Measurements from ENCODE around the gene SH3GL1.

- TF ChIP-seq POLR2AphosphoS5 (IDR thresholded peaks at IDR 0.05; ENCODE audit: borderline replicate concordance, low read depth, low read length) (peak; percentile 80; the same call in 1 of the 2 replicates), EZH2 (IDR thresholded peaks at IDR 0.05) (no peak), FOXP2 (optimal IDR thresholded peaks at IDR 0.05; ENCODE audit: control extremely low read depth, extremely low read length, insufficient read depth) (no peak)
Measured at GRCh38 chr19:4328243-4328990, 71.9 kb downstream of the SH3GL1 start.

Measured in SK-N-MC (cell line).